Cardiac septum (tissue), 1 donor: ENCODE data around the gene MATR3. TPM values are rescaled to one million over a fixed set of nuclear protein-coding genes. Genes with fewer than 3 reads are reported as not detected.
A peak's percentile ranks its signal among the peaks of the same experiment; 100 is the strongest.

Source experiments
- DNase-seq: peaks from one replicate; pipeline ENCODE4 v3.0.0-alpha.2; 2020; ENCODE audit warnings: low spot score
- intact Hi-C: fragments of 100-400 bp; cut with DNase I; formaldehyde crosslinking; loops from one replicate; pipeline ENCODE4 v1.14.0; 2022
- total RNA-seq: library from RNA; stranded (reverse); fragmentation: NEBNext Ultra II Directional; extraction: Animal tissue kit (Norgen Biotek cat#: 25700); gene quantifications from one replicate; pipeline ENCODE4 v1.2.1, GENCODE V29; 2021
- donor health status: DM: no; HTN: no; CAD: no.

The MATR3 gene
- total RNA-seq, 1 donor from 2014 or later, result 170 TPM

DNA sequence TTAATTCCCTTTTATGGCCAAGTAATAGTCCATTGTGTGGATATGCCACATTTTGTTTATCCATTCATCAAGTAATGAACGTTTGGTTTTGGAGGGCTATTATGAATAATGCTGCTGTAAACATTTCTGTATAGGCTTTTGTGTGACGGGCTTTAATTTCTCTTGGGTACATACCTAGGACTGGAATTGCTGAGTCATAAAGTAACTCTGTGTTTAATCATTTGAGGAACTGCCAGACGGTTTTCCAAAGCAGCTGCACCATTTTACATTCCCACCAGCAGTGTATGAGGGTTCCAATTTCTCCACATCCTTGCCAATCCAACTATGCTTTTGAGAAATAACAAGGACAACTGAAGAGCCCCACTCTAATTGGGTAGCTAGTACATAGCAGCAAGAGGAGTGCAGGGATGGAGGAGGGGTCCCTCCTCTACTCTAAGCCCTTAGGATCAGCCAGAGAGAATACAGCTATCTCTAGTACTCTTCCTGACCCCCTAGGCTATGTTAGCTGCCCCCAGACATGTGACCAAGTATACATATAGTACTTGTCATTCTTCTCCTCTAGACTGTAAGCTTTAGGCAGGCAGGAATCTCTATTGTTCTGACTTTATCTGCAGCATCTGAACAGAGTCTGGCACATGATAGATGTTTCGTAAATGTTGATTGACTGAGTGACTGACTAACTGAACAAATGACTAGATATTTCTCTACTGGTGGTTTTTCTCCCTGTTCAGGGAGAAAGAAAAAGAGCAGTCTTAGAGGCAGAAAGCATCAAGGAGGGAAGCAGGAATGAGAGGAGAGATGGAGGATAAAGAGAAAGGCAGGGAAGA is 22.1 kb upstream of the MATR3 start:
- intact Hi-C loops, result no loop called here

DNA sequence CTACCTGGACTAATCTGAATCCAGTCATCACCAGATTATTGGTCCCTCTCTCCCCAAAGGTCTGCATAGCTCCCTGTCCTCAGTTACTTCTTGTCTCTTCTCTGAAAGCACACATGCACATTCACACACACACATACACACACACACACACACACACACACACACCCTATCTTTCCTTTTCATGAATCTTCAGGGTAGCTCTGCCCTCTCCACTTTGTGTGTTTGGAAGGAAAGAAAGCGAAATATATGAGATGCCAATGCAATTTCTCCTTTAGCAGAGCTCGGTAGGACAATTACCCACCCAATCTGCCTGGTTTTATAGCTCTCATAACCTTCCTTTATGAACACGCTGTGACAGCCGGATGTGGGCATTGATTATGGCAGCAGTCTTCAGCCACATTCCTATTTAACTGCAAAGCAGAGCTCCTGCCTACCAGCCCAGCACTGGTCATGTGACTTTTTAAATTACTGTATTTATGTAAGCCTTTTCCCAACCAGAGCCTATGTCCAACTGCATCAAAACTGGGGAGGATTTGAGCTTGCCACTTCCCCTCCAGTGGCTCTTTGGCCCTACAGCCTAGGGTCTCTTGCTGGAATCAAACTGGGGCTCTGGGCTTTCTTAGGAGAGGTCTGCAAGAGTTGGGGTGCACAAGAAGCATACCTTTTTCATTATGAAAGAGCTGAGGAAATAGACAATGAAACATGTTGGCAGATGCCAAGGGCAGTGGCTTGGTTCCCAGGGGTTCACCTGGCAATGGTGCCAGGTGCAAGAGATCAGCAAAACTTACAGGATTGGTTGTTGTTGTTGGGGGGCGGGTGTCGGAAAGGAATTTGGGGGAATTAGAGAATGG is 20.8 kb upstream of the MATR3 start:
- no peak for DNase-seq
- intact Hi-C loops, result no loop called here

More for the DNA sequence above, 22.1 kb upstream of the MATR3 start:
- no peak for DNase-seq

GRCh38 chr5:139273322-139273571 is 20.3 kb upstream of the MATR3 start:
- intact Hi-C loops, result no loop called here
- DNase-seq, result no peak

- intact Hi-C loops, result no loop called here
- DNase-seq, result peak; percentile 95
These were observed 19.8 kb upstream of the MATR3 start for GRCh38 chr5:139273572-139274289.

GRCh38 chr5:139275536-139275935 is 18.0 kb upstream of the MATR3 start:
- intact Hi-C loops, result no loop called here
- DNase-seq, result no peak

- DNase-seq, result no peak
- intact Hi-C loops, result loop anchor here (2.0 kb wide), 1 partner anchor 17 kb away; the partner anchor contains the start of gene MATR3
These were observed 17.6 kb upstream of the MATR3 start for GRCh38 chr5:139275956-139276355.

- intact Hi-C loops, result loop anchor here (2.0 kb wide), 1 partner anchor 16 kb away; the partner anchor contains the start of gene MATR3
These were observed 17.1 kb upstream of the MATR3 start for GRCh38 chr5:139276426-139276825.

GRCh38 chr5:139277171-139277570 is 16.4 kb upstream of the MATR3 start:
- no peak for DNase-seq
- intact Hi-C loops, result loop anchor here (2.0 kb wide), 1 partner anchor 16 kb away; the partner anchor contains the start of gene MATR3

More at GRCh38 chr5:139276426-139276825, 17.1 kb upstream of the MATR3 start:
- no peak for DNase-seq

DNA sequence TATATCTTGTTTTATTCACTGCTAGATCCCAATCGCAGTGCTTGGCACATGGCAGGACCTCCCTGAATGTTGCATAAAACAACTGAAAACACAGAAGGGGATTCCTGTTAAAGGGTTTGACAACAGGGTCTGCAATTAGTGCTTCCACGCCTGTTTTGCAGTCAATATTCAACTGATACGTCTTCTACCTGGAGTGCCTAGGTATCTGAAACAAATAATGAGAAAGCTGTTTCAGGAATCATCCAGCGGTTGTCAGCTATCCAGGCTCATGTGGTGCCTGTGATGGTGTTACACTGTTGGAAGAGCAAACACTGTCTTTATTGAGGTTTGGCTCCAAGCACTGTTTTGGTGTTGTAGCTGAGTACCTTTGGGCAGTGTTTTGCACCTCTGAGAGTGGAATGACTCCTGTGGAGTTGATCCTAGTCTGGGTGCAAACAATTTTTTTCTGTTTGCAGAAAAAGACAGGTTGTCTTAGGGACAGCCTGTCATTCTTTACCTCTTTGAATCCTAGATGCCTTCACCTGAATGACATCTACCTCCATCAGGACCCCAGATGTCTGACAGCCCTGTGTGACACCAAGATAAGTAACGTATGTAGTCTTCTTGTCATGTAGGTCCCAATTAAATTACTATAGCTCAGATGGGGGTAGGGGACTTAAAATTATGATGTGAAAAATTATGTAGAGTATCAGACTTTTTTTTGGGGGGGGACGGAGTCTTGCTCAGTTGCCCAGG is 14.8 kb upstream of the MATR3 start:
- intact Hi-C loops, result no loop called here
- no peak for DNase-seq

GRCh38 chr5:139282197-139282557 is 11.4 kb upstream of the MATR3 start:
- no peak for DNase-seq
- intact Hi-C loops, result no loop called here

- intact Hi-C loops, result no loop called here
- DNase-seq, result no peak
These were observed 10.0 kb upstream of the MATR3 start for GRCh38 chr5:139283252-139284166.

- DNase-seq, result no peak
- intact Hi-C loops, result no loop called here
These were observed 9.2 kb upstream of the MATR3 start for GRCh38 chr5:139284295-139284694.

DNA sequence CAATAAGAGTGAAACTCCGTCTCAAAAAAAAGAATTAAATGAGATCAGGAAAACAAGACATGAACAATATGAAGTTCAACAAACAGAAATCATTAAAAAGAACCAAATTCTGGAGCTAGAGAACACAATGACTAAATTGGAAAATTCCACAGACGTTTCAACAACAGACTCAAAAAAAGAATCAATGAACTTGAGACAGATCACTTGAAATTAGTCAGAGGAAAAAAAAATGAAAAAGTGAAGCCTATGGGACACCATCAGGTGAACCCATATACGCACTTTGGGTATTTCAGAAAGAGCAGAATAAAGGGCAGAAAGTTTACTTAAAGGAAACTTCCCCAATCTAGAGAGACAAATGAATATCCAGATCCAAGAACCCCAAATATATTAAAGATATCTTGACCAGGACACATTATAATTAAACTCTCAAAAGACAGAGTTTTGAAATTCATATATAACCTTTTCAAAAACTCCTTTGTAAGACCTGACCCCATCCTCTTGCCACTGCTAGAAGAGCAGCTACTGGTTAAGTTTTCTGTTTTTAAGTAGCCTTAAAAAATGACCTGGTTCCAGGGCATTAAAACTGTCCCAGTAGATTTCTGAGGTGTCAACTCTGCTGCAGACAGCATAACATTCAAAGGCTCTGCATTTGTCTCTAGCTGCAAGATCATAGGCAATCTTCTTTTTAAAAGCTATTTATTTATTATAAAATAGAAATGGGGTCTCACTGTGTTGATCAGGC is 7.7 kb upstream of the MATR3 start:
- intact Hi-C loops, result no loop called here

DNA sequence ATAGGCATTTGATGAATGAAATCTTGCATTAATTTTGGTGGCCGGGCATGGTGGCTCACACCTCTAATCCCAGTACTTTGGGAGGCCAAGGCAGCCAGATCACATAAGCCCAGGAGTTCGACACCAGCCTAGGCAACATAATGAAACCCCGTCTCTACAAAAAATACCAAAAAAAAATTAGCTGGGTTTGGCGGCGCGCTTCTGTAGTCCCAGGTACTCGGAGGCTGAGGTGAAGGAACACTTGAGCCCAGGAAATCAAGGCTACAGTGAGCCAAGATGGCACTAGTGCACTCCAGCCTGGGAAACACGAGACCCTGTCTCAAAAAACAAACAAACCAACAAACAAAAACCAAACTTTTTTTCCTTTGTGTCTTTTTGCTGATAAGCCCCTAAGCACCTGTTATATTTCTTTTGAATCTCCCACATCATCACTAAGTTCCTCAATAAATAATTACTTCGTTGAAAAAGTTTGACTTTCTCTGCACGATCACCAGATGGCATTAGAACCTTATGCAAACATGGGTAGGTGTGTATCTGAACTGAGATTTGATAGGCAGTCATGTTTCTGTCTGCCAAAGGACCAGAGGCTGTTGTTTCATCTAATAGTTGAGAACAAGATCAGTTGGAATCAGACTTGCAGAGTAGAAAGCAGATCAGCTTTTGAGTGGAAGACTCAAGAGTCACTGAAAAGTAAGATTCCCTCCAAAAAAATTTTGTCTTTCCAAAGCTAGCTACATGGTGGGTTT is 5.5 kb upstream of the MATR3 start:
- intact Hi-C loops, result no loop called here

More for the DNA sequence above, 7.7 kb upstream of the MATR3 start:
- no peak for DNase-seq

DNA sequence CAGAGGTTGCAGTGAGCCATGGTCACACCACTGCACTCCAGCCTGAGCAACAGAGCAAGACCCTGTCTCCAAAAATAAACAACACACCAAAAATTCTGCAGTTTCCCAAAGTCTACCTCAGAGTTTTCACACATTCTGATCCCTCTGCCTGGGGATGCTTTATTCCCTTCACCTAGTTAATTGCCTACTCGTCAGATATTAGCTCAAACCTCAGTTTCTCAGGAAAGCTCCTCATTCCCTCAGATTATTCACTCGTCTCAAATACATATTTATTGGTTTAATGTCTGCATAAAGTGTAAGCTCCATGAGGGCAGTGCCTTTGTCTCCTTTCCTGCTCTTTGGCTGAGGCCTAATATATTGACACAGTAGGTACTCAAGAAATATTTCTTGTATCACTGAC is 2.5 kb upstream of the MATR3 start:
- DNase-seq, result no peak
- intact Hi-C loops, result loop anchor here (5.0 kb wide), 1 partner anchor 101 kb away; no protein-coding TSS in a partner anchor

More for the DNA sequence above, 5.5 kb upstream of the MATR3 start:
- DNase-seq, result no peak

GRCh38 chr5:139293202-139293506 is 386 bp upstream of the MATR3 start:
- no peak for DNase-seq
- intact Hi-C loops, result loop anchor here (2.0 to 5.0 kb wide), 3 partner anchors 16 to 99 kb away; partner anchors contain the start of gene PAIP2
